Epithelial cell of esophagus (primary cell): ENCODE measurements around the gene GUCY1A1.
A peak's percentile ranks its signal among the peaks of the same experiment; 100 is the strongest.
"Not testable (repeated sequence)": the region's sequence is repeated elsewhere in the genome, so short reads cannot be mapped to it uniquely, and the experiment has no call there.

Experiments used
- DNase-seq: peaks from one replicate; pipeline ENCODE4 v3.0.0; 2010; ENCODE audit warnings: low read depth
- H3K4me3 ChIP-seq: 2 replicates; pipeline ENCODE4 v1.5.1; 2011; ENCODE audit warnings: mild to moderate bottlenecking, low read length, control low read depth
- CTCF ChIP-seq: IDR thresholded peaks from 2 replicates; pipeline ENCODE4 v1.5.1; 2011; ENCODE audit warnings: low read depth, mild to moderate bottlenecking, low read length, control low read depth, inconsistent platforms; ENCODE audit not compliant: insufficient read depth; ENCODE audit errors: missing control alignments

Gene GUCY1A1

GRCh38 chr4:155643087-155643486 lies 23.6 kb upstream of the GUCY1A1 start:
- TF ChIP-seq CTCF = no peak
- DNase-seq = no peak
- H3K4me3 ChIP-seq = no peak overlapping the region

GRCh38 chr4:155646001-155646400 lies 20.6 kb upstream of the GUCY1A1 start:
- DNase-seq = no peak
- TF ChIP-seq CTCF = no peak
- no peak overlapping the region for H3K4me3 ChIP-seq

- not testable (repeated sequence) for H3K4me3 ChIP-seq
- peak; percentile 76 for DNase-seq
Measured at GRCh38 chr4:155650785-155651184, 15.9 kb upstream of the GUCY1A1 start.

- DNase-seq = no peak
- TF ChIP-seq CTCF = no peak
- no peak overlapping the region for H3K4me3 ChIP-seq
Measured at GRCh38 chr4:155653052-155653451, 13.6 kb upstream of the GUCY1A1 start.

- no peak for DNase-seq
- TF ChIP-seq CTCF = no peak
- H3K4me3 ChIP-seq = no peak overlapping the region
Measured at GRCh38 chr4:155656025-155656424, 10.6 kb upstream of the GUCY1A1 start.

GRCh38 chr4:155657169-155657568 lies 9.5 kb upstream of the GUCY1A1 start:
- no peak for DNase-seq
- no peak overlapping the region for H3K4me3 ChIP-seq
- TF ChIP-seq CTCF = no peak

- no peak overlapping the region for H3K4me3 ChIP-seq
- DNase-seq = no peak
- no peak for TF ChIP-seq CTCF
Measured at GRCh38 chr4:155657985-155658680, 8.5 kb upstream of the GUCY1A1 start.

- no peak for TF ChIP-seq CTCF
- no peak for DNase-seq
- no peak overlapping the region for H3K4me3 ChIP-seq
Measured at GRCh38 chr4:155658681-155659064, 8.0 kb upstream of the GUCY1A1 start.
